HG02798 (cell line): ENCODE measurements around the gene PLTP.

Experiments used
- ATAC-seq: cut with Tn5 transposase; IDR thresholded peaks from one replicate; pipeline ENCODE4 v1.9.1; 2021; ENCODE audit warnings: mild to moderate bottlenecking; ENCODE audit not compliant: unreplicated experiment, poor library complexity

The PLTP gene

GRCh38 chr20:45851501-45851900 lies 60.5 kb downstream of the PLTP start:
- no peak for ATAC-seq

GRCh38 chr20:45850926-45851325 lies 61.0 kb downstream of the PLTP start:
- ATAC-seq: no peak

- no peak for ATAC-seq
These were observed 61.7 kb downstream of the PLTP start for GRCh38 chr20:45850238-45850637.

GRCh38 chr20:45848969-45849582 lies 62.9 kb downstream of the PLTP start:
- ATAC-seq: no peak
